LoVo (cell line): ENCODE measurements around the gene SERP1.
"Not testable (repeated sequence)": the region's sequence is repeated elsewhere in the genome, so short reads cannot be mapped to it uniquely, and the experiment has no call there.

Experiments used
- DNase-seq: peaks from one replicate; pipeline ENCODE4 v3.0.0-alpha.2; 2016; ENCODE audit warnings: low spot score

The SERP1 gene

DNA sequence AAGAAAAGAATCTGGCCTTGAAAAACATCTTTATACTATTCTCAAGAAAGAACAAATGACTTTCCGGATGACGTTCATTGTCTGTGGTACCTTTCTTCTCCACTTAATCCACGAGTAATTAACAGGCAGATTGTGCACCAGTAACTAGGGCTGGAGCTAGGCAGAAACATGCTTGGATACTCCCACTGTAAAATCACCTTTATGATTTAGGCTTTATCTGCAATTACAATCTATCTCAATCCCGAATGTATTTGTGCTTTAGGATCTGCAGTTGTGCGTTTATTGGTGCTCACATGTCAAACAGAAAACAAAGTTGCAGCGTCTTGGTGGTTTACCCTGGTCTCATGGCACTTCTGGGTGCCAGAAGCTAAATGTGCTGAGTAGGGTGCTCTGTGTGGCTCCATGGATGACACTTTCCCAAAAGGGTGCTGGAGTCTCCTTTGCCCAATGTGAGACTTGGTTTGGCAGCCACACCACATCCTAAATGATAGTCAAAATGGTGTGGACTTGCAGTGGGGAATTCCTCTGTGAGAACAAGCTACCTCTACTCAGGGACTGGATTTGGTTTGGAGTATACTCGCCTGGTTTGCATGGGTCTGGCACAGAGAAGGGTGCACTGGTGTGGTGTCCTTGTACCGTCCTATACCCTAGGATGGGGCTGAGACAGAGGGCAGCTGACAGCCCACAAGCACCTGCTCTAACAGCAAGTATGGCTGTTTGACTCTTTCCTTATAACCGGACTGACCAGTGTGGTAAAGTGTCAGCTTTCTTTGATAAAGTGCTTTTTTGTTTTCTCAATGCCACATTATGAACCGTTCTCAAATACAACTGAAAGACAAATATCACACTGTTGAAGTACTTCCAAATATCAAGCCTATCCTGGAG, 7.7 kb downstream of the SERP1 start:
- no peak for DNase-seq

DNA sequence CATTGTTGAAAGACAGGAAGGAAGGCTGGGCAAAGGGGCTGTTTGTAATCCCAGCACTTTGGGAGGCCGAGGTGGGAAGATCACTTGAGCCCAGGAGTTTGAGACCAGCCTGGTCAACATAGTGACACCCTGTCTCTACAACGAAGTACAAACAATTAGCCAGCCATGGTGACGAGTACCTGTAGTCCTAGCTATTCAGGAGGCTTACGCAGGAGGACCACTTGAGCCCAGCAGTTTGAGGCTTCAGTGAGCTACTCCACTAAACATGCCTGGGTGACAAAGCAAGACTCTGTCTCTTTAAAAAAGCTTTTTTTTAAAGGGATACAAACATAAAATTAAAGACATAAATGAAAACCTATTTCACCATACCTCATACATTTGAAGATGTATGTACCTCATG, 11.1 kb downstream of the SERP1 start:
- DNase-seq: no peak

DNA sequence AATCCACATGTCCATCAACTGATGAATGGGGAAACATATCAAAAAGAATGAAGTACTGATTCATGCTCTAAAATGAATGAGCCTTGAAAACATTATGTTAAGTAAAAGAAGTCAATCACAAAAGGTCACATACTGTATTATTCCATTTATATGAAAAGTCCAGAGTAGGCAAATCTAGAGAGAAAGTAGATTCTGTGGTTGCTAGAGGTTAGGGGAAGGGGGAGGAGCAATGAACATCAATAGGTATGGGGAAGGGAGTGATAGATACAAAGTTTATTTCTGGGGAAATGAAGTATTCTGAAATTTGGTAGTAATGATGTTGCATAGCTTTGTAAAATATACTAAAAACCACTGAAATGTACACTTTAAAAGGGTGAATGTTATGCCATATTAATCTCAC, 14.5 kb downstream of the SERP1 start:
- DNase-seq: no peak

DNA sequence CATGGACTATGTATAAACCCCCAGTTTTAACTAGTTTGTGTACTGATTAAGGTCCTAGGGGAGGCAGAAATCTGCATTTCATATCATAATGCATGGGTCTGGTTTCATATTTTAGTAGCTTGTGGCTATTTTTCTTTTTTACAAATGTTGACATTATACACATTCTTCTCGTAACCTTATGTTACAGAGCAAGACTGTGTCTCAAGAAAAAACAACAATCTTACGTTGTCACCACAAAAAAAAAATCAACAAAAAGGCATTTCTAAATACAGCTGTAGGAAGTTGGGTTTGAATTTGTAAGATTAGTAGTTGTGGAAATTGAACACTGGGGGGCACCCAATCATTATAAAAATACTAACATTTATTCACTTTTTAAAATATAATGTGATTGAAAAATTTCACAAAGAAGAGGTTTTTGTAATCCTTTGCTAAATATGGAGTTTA, 17.9 kb downstream of the SERP1 start:
- DNase-seq: no peak

DNA sequence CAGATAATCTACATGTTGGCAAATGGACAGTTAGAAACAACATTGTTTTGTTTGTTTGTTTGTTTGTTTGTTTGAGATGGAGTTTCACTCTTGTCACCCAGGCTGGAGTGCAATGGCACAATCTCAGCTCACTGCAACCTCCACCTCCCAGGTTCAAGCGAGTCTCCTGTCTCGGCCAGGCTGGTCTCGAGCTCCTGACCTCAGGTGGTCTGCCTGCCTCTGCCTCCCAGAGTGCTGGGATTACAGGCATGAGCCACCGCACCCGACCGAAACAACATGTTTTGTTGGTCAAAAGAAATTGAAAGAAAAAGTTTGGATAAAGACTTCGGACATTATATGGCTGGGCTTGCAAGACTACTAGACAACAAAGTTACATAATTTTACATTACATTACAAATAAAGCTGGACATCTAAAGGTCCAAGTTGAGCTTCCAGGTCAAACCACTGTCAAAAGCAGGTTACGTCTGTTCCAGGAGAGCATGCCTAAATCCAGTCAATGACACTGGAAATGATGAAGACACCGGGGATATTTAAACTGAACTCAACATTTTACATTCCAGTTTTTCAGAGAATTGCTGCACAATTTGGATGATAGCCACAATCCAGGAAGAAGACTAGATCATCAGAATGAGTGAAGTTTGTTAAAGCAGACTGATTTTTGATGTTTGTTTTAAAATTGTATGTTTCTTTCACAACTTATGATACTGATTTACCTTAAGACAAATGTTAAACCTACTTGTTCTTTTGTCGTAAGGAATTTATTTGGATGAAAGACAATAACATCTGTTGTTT, 18.6 kb downstream of the SERP1 start:
- DNase-seq: no peak

DNA sequence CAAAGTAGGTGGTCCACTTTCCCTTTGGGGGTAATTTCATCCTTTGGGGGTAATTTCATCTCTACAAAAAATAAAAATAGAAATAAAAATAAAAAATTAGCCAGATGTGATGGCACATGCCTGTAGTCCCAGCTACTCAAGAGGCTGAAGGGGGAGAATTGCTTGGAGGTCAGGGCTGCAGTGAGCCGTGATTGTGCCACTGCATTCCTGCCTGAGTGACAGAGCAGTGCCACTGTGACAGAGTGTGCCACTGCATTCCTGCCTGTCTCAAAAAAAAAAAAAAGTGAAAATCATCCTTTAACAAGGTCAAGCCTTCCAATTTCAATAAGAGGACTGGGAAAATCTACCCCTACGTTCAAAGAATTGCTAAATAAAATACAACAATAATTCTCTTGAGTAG, 22.8 kb downstream of the SERP1 start:
- no peak for DNase-seq

DNA sequence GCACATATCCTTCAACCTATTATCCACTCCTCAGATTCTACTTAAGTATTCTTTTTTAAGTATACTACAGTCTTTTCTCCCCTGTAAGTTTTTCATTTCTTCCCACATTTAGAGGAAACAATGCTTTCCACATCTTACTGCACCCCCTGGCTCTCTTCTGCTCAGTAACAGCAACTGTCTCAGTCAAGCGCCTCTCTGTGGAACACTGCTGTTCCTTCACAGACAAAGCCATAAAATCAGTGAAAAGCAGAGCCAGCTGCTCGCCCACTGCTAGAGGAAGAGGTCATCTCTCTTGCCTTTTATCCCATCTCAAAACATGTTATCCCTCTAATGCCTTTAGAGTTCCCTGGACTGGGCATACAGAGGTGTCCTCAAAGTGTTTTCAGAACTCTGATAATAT, 24.8 kb downstream of the SERP1 start:
- DNase-seq: no peak

DNA sequence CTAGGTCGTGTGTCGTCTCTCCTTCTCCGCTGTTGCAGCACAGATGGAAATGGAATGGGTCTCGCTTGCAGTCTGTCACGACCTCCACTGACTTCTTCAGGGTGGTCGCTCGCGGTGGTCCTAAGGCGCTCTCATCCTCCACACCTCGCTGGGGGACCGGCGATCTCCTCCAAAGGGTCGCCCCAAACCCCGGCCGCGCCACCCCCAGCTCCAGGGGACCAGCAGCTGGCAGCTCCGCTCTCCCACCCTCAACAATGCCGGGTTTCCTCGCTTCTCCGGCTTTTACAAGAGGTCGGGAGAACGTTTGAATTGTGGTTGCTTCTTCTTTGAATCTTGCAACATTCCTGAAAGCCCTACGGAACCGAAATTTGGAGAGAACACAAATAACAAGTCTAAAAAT, 25.9 kb downstream of the SERP1 start:
- DNase-seq: no peak

DNA sequence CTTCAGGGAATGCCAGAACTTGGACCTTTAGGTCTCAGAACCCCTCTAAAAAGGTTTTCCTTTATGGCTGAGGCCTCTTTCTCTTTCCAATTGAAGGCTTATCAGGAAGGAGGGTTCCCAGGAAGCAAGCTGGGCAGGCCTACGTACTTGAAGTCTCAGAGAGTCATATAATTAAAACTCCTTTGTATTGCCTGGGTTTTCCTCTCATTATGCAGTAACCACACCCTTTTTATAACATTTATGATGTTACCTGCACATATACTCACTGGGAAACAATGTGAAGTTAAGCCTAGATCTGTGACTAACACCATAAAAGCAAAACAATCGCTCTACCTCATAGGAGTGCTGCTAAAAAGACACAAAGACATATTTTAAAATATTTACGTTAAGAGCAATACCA, 27.3 kb downstream of the SERP1 start:
- peak; percentile 87 for DNase-seq

DNA sequence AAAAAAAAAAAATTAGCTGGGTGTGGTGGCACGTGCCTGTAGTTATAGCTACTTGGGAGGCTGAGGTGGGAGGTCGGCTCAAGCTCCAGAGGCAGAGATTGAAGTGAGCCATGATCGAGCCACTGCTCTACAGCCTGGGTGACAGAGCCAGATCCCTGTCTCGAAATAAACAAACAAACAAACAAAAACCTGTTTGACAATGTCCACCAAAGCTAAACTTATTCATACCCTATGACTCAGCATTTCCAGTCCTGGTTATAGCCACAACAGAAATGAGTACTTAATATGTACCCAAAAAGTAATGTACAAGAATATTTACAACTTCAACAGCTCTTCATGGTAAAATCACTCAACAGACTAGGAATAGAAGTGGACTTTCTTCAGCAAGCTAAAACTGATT, 31.1 kb downstream of the SERP1 start:
- DNase-seq: no peak

DNA sequence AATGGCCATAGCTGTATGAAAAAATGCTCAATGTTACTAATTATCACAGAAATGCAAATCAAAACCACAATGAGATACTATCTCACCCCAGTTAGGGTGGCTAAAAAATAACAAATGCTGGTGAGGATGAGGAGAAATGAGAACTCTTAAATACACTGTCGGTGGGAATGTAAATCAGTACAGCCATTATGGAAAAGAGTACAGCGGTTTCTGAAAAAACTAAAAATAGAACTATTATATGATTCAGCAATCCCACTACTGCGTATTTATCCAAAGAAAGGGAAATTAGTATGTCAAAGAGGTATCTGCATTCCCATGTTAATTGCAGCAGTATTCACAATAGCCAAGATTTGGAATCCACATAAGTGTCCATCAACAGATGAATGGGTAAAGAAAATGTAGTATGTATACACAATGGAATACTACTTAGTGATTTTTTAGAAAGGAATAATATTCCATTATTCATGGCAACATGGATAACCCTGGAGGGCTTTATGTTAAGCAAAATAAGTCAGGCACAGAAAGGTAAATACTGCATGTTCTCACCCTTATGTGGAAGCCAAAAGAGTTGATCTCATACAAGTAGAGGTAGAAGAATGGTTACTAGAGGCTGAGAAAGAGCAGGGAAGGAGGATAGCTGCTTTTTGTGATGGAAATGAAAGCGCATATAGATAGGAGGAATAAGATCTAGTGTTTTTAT, 35.0 kb downstream of the SERP1 start:
- no peak for DNase-seq

DNA sequence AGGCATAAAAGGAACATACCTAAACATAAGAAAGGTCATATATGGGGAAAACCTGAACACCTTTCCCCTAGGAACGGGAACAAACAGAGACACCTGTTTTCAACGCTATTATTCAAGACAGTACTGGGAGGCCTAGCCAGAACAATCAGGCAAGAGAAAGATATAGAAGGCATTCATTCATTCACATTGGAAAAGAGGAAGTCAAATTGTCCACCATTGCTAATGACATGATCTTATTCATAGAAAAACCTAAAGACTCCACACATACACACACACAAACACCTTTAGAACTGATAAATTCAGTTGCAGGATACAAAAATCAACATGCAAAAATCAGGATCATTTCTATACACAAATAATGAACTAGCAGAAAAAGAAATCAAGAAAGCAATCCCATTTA, 36.5 kb downstream of the SERP1 start:
- no peak for DNase-seq

DNA sequence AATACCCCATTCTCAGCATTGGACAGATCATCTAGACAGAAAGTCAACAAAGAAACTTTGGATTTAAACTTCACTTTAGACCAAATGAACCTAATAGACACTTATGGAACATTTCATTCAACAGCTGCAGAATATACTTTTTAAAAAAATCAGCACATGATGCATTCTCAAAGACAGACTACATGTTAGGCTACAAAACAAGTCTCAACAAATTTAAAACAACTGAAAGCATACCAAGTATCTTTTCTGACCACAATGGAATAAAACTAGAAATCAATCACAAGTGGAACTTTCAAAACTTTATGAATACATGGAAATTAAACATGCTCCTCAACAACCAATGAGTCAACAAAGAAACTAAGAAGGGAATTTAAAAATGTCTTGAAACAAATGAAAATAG, 37.9 kb downstream of the SERP1 start:
- DNase-seq: no peak

DNA sequence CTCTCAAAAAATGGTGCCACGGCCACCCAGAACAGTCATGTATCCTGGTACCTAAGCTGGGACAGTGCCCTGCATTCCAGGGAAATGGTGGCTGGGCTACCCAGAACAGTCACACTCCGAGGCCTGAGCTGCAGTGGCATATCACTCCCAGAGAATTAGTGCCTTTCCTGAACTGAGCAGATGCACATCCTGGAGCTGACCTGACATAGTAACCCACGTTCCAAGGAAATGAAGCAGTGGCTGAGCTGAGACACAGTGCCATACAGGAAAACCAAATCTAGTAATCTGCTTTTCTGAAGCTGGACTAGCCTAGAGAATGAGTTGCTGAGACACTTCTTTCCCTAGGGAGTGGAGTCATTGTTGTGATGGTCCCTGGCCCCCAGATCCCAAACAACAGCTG, 41.8 kb downstream of the SERP1 start:
- DNase-seq: no peak

DNA sequence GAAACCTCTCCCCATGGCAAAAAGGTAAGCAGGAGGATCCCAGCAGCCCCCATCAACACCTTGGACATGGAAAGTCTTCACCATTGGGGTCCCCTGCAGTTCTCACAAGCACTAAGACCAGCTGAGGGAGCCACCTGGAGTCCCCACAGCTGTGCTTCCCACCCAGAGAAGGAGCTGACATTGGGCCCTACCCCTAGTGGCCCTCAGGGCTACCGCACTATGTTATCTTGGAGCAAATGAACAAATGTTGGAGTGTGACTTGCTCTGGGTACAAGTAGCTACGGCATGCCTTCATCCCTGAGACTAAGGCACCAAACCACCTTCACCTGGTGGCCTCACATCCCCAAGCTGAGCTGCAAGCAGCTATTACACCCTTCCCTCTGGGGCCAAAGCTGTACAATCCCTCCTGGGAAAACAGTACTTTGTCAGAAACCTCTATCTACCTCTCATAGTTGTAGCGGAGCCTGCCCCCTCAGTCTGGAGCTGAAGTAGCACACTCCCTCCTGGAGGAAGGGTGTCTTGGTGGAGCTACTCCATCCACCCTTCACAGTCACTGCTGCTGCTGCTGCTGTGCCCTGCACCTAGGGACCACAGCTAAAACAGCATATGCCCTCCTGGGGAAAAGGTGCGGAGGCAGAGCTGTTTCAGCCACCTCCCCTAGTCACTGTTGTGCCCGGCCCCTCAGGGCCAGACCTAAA, 42.7 kb downstream of the SERP1 start:
- no peak for DNase-seq

DNA sequence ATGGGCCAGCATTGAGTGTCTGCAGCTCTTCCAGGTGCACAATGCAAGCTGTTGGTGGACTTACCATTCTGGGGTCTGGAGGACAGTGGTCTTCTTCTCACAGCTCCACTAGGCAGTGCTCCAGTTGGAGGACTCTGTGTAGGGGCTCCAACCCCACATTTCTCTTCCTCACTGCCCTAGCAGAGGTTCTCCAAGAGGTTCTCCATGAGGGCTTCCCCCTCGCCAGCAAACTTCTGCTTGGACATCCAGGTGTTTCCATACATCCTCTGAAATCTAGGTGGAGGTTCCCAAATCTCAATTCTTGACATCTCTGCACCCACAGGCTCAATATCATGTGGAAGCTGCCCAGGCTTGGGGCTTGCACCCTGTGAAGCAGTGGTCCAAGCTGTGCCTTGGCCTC, 45.3 kb downstream of the SERP1 start:
- not testable (repeated sequence) for DNase-seq

DNA sequence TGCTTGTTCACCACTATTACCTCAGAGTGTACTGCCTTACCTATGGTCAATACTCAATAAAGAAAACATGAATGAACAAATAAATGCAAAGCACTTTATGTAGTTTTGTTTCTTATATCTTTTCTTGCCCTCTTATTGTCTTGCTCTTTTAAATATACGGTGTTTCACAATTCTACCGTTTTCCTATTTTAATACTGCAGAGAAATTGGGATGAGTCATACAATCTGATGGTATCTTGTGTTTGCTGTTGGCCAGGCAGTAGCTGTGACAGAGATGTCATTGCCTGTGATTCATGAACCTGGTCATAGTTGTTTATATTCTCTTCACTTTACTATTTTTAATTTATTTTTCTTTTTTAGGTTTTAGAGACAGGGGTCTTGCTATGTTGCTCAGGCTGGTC, 48.3 kb downstream of the SERP1 start:
- DNase-seq: peak; percentile 25

DNA sequence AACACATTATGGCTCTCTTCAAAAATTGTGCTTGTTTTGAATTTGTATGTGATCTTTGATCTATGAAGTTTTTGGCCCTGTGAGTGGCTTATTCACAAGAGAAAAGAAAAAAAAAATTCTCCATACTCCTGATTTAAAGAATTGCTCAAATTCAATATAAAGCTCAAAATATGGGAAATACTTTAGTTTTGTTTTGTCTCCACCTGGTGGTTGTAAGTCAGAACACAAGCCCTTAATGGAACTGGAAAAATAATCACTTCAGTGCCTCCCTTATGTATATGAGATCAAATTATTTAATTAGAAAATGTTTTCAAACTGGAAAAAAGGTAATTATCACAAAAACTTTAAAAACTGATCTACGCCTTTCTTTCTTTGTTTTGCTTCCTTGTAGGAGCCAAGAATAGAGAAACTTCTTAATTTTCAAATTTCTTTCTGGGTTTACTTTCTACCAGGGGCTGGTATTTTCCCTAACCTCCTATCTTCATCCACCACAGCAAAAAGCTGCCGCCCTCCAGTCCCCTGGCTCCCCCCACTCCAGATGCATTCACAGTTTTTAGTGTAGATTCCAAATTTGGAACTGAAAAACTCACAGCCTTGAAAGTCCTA, 50.6 kb downstream of the SERP1 start:
- DNase-seq: peak; percentile 55

DNA sequence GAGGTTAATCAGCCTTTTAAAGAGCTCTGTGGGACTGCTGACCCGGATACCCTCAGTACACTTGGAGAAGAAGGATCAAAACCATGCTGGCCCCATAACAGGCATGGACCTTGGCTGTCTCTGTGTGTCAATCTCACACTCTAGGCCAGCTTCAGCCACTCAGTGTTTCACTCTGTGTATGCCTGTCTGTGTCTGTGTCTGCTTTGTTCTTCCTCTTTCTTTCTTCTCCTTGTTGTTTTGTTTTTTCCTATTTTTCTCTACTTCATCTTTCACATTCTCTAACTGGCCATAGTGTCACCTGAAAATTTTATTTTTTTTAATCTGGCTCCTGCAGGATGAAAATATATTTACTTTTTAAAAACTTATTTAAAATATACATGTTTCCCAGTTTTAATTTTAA, 51.1 kb downstream of the SERP1 start:
- no peak for DNase-seq

DNA sequence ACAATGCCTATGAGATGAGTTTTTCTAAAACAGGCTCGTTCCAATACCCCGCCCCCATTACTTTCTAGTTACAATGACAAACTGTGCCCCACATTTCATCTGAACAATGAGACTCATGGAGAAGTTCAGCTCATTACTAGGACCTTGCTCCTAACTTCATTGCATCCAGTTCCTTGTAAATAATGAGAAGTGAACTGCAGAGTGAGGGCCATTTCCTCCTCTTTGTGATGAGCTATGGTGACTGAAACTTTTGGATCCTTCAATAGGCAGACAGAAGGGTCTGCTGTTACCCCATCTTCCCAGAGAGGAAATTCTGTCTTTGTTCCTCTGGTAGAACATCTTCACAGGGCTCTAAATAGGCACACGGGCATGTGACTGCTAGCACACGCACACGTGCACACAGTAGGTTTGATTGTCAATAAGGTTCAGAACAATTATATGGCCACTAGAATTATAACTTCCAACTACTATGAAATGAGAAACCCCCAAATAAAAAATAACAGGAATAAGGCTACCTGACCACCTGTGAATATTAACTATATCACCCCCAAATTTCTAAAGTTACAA, 51.8 kb downstream of the SERP1 start:
- no peak for DNase-seq
